Measurements from ENCODE around the gene ITPKA. TPM values are rescaled to one million over a fixed set of nuclear protein-coding genes. Genes with fewer than 3 reads are reported as not detected.
A peak's percentile ranks its signal among the peaks of the same experiment; 100 is the strongest.
"Not testable (repeated sequence)": the region's sequence is repeated elsewhere in the genome, so short reads cannot be mapped to it uniquely, and the experiment has no call there.

ITPKA gene
- 6.7 and 9.8 TPM in 2 replicates for total RNA-seq

- DNase-seq (ENCODE audit: low read depth) = no peak
- TF ChIP-seq CTCF (conservative IDR thresholded peaks at IDR 0.05; ENCODE audit: low read depth, low read length) = no peak
- peak within 1 kb of the TSS; percentile 63 for H3K4me3 ChIP-seq (ENCODE audit: low read depth, low read length)
Observed at GRCh38 chr15:41493205-41493901, at the start of gene ITPKA. ITPKA (plus strand) TSS chr15:41493874; CDS start chr15:41493928, 54 bp downstream.

GRCh38 chr15:41445399-41445798, 48.3 kb upstream of the ITPKA start:
- DNase-seq (ENCODE audit: low read depth) = no peak
- H3K4me3 ChIP-seq (ENCODE audit: low read depth, low read length) = no peak overlapping the region
- TF ChIP-seq CTCF (conservative IDR thresholded peaks at IDR 0.05; ENCODE audit: low read depth, low read length) = no peak

- DNase-seq (ENCODE audit: low read depth) = no peak
- no peak for TF ChIP-seq CTCF (conservative IDR thresholded peaks at IDR 0.05; ENCODE audit: low read depth, low read length)
- H3K4me3 ChIP-seq (ENCODE audit: low read depth, low read length) = no peak overlapping the region
Observed at GRCh38 chr15:41462084-41462795, 31.4 kb upstream of the ITPKA start.

GRCh38 chr15:41464889-41465580, 28.6 kb upstream of the ITPKA start:
- DNase-seq (ENCODE audit: low read depth) = no peak
- H3K4me3 ChIP-seq (ENCODE audit: low read depth, low read length) = no peak overlapping the region
- no peak for TF ChIP-seq CTCF (conservative IDR thresholded peaks at IDR 0.05; ENCODE audit: low read depth, low read length)

GRCh38 chr15:41465822-41466421, 27.8 kb upstream of the ITPKA start:
- H3K4me3 ChIP-seq (ENCODE audit: low read depth, low read length) = no peak overlapping the region
- DNase-seq (ENCODE audit: low read depth) = no peak
- peak; percentile 100 for TF ChIP-seq CTCF (conservative IDR thresholded peaks at IDR 0.05; ENCODE audit: low read depth, low read length)

GRCh38 chr15:41466711-41467110, 27.0 kb upstream of the ITPKA start:
- no peak for DNase-seq (ENCODE audit: low read depth)
- no peak overlapping the region for H3K4me3 ChIP-seq (ENCODE audit: low read depth, low read length)
- no peak for TF ChIP-seq CTCF (conservative IDR thresholded peaks at IDR 0.05; ENCODE audit: low read depth, low read length)

- H3K4me3 ChIP-seq (ENCODE audit: low read depth, low read length); DNase-seq (ENCODE audit: low read depth): not testable (repeated sequence)
Observed at GRCh38 chr15:41469644-41470043, 24.0 kb upstream of the ITPKA start.

All from epithelial cell of proximal tubule (primary cell).